Gastrocnemius medialis (tissue), 4 donors: ENCODE data around the gene C11orf21. TPM values are rescaled to one million over a fixed set of nuclear protein-coding genes. Genes with fewer than 3 reads are reported as not detected.

Experiments used
- ATAC-seq, 2 donors: fragments of 150-250 bp; one replicate each; pipeline ENCODE4 v1.9.1; 2016
- DNase-seq, 2 donors: peaks; one replicate each; pipeline ENCODE4 v3.0.0-alpha.2; 2019
- H3K27ac ChIP-seq, 4 donors: fragments of 200-600 bp; sonication (generic); 1 replicate in 1 of 4; 2 replicates in 3 of 4; pipeline ENCODE4 v1.5.1; 2016 to 2018; ENCODE audit warnings: mild to moderate bottlenecking in 2 of 4, moderate library complexity in 1 of 4
- H3K27me3 ChIP-seq, 3 donors: fragments of 200-600 bp; sonication (generic) in 2 of 3; 1 replicate in 1 of 3; 2 replicates in 2 of 3; pipeline versions ENCODE4 v1.5.1 to v1.6.0; 2016 to 2019; ENCODE audit warnings: mild to moderate bottlenecking in 1 of 3, moderate library complexity in 1 of 3
- H3K36me3 ChIP-seq, 2 donors: fragments of 200-600 bp; sonication (generic) in 1 of 2; one replicate each; pipeline ENCODE4 v1.5.1; 2017 to 2018
- H3K4me1 ChIP-seq, 2 donors: fragments of 200-600 bp; sonication (generic) in 1 of 2; one replicate each; pipeline ENCODE4 v1.5.1; 2016 to 2017; ENCODE audit warnings: mild to moderate bottlenecking in 2 of 2
- H3K4me3 ChIP-seq, 4 donors: fragments of 200-600 bp; sonication (generic) in 3 of 4; 1 replicate in 1 of 4; 2 replicates in 3 of 4; pipeline ENCODE4 v1.5.1; 2016 to 2019; ENCODE audit warnings: mild to moderate bottlenecking in 2 of 4
- H3K9me3 ChIP-seq, 3 donors: fragments of 200-600 bp; sonication (generic) in 2 of 3; 1 replicate in 1 of 3; 2 replicates in 2 of 3; pipeline ENCODE4 v1.5.1; 2016 to 2019
- POLR2A ChIP-seq, 2 donors: fragments of 450-650 bp; IDR thresholded peaks; one replicate each; pipeline ENCODE4 v1.6.1; 2017; ENCODE audit warnings: antibody characterized with exemption in 2 of 2, mild to moderate bottlenecking in 2 of 2, moderate library complexity in 2 of 2
- in situ Hi-C, 4 donors: fragments of 200-750 bp; cut with MboI; loops; one replicate each; pipeline versions ENCODE4 v1.15.0 to v1.8.0; 2017; ENCODE audit warnings: low sequenced_read_pairs in 4 of 4
- intact Hi-C: fragments of 100-400 bp; cut with DNase I; formaldehyde crosslinking; loops from one replicate; pipeline ENCODE4 v1.15.1; 2023; ENCODE audit warnings: low total_unique reads
- total RNA-seq, 4 donors: library from RNA; depleted of rRNA; stranded (reverse); fragments of >200 nt; gene quantifications; one replicate each; pipeline versions ENCODE4 v1.1.0 to v1.2.3, GENCODE V29; 2016
- TF ChIP-seq, protein P1 (sequence below), 5 experiments: fragments of 450-650 bp in 3 of 5; fragments of 200-600 bp in 2 of 5; sonication (generic) in 2 of 5; IDR thresholded peaks in 4 of 5; conservative IDR thresholded peaks in 1 of 5; 1 replicate in 4 of 5; 2 replicates in 1 of 5; pipeline ENCODE4 v1.5.1; 2016 to 2019; ENCODE audit warnings: antibody characterized with exemption in 5 of 5, mild to moderate bottlenecking in 3 of 5, moderate library complexity in 3 of 5

The C11orf21 gene
- total RNA-seq, 4 donors from 2014 or later = 0.10 TPM; not detected in 3

DNA sequence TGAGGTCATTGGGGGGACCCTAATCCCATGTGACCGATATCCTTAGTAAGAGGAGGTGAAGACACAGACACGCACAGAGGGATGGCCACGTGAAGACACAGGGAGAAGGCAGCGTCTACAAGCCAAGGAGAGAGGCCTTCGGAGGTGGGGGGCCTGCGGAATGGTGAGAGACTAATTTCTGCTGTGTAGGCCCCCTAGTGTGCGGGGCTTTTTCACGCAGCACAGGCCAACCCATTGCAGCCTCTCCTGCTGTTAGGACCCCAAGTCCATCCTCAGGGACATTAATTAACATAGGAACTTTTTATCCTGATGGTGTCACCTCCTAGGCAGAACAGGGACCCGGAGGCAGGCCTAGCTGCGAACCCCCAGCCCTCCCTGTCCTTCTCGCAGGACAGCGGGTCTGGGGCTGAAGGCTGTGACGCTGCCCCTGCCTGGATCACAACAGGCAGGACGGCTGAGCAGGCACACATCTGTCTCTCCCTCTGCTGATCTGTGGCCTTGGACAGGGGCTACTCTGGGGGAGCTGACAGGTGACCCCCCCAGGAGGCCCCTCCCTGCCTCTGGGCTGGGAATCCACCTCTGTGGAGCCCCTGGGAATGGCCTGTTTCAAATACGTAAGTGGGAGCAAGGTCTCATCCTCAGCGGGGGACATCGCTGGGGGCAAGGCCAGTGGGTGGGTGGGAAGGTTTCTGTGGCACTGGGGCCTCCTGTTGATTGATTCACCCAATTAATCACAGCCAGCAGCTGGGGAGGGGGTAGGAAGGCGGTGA is 39.2 kb downstream of the C11orf21 start:
- no peak for DNase-seq
- Histone ChIP-seq H3K9me3 (no peaks in the 10 kb centered on the region), H3K4me3 (no peak overlapping the region), H3K36me3 (no peaks in the 10 kb centered on the region), H3K27me3 (peaks cover under 1 to 16% (median 5%) of the 10 kb centered on the region in 3 donors), H3K27ac (no peak overlapping the region), H3K4me1 (no peaks in the 10 kb centered on the region)
- in situ Hi-C loops = no loop called here
- intact Hi-C loops = no loop called here
- TF ChIP-seq POLR2A (IDR thresholded peaks at IDR 0.05) = no peak
- TF ChIP-seq, protein P1, sequence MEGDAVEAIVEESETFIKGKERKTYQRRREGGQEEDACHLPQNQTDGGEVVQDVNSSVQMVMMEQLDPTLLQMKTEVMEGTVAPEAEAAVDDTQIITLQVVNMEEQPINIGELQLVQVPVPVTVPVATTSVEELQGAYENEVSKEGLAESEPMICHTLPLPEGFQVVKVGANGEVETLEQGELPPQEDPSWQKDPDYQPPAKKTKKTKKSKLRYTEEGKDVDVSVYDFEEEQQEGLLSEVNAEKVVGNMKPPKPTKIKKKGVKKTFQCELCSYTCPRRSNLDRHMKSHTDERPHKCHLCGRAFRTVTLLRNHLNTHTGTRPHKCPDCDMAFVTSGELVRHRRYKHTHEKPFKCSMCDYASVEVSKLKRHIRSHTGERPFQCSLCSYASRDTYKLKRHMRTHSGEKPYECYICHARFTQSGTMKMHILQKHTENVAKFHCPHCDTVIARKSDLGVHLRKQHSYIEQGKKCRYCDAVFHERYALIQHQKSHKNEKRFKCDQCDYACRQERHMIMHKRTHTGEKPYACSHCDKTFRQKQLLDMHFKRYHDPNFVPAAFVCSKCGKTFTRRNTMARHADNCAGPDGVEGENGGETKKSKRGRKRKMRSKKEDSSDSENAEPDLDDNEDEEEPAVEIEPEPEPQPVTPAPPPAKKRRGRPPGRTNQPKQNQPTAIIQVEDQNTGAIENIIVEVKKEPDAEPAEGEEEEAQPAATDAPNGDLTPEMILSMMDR (IDR thresholded peaks at IDR 0.05 in 4 of 5, conservative IDR thresholded peaks at IDR 0.05 in 1 of 5) = no peak
- no peak for ATAC-seq

DNA sequence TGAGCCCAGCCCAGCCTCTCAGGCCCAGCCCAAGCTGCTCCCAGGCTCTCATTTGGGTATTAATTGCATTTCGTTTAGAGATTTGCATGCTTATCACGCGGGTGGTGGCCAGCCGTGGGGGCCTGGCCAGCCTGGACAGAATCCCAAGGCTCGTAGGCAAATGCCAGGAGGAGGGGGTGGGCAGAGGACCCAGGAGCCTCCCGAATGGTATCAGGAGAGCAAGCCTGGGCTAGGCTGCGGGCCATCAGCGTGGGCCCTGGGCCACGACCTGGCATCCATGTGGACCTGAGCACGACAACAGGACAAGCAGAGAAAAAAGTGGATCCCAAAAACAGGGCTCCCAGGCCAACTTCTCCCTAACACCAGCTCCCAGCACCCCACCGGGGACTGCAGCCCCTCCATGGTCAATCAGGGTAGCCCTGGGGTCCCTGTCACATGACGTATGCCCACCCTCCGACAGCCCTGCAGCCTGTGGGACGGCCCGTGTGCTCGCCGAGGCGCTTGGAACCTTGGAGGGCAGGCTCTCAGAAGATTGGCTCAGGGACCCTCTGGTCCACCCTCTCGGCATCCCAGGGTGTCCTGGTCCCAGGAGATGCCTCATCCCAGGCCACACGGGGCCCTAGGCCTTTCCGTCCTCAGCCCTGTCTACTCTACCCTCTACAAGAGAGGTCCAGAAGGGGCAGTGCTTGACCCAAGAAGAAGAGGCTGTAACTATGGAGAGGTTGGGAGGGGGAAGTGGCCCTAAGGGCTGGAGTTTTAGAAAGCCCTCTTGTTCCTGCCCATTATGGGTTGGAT is 40.1 kb downstream of the C11orf21 start:
- H3K36me3 ChIP-seq = no peaks in the 10 kb centered on the region
- no peaks in the 10 kb centered on the region for H3K4me1 ChIP-seq
- in situ Hi-C loops = no loop called here
- DNase-seq (no peak), ATAC-seq (no peak)
- peaks cover 0 to 16% (median 3%) of the 10 kb centered on the region in 3 donors for H3K27me3 ChIP-seq
- no peaks in the 10 kb centered on the region for H3K9me3 ChIP-seq
- H3K27ac ChIP-seq = no peak overlapping the region
- no peak overlapping the region for H3K4me3 ChIP-seq
- TF ChIP-seq, protein P1 (IDR thresholded peaks at IDR 0.05 in 4 of 5, conservative IDR thresholded peaks at IDR 0.05 in 1 of 5) = no peak
- no peak for TF ChIP-seq POLR2A (IDR thresholded peaks at IDR 0.05)
- intact Hi-C loops = no loop called here

DNA sequence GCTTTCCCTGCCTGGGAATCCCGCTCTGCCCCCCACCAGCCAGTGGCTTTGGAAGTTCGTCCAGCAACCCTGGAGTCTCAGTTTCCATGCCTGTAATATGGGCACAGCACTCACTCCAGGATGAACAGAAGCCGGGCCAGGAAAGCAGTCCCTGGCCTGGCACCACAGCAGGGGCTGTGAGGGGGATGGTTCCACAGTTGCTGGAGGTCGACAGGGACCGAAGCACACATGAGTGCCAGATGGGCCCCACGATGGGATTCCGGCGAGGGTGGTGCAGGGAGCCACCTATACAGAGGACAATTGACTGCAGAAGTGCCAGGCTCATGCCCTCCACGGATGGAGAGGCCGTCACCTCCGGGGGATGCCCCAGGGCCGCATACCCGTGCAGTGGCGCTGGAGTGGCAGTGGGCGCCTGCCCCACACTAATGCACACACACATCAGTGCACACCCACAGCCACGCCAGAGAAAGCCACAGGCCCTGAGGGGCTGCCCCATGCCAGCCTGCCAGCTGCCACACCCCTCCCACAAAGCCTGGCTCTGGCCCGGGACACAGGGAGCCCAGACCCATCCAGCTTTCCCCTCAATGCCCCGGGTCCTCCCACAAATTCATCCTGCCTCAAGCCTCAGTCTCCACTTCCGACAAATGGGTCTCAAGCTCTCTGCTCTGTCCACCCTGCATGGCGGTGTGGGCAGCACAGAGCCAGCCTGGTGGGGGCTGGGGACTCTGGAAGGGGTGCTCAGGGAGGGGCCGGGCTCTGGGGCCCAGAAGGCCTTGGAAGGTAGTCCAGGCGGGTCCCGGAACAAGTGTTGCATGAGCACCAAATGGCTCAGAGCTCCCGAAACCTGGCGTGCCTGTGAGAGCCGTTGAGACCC is 41.0 kb downstream of the C11orf21 start:
- intact Hi-C loops = no loop called here
- no peak overlapping the region for H3K4me3 ChIP-seq
- in situ Hi-C loops = no loop called here
- H3K9me3 ChIP-seq = no peaks in the 10 kb centered on the region
- TF ChIP-seq POLR2A (IDR thresholded peaks at IDR 0.05) = no peak
- TF ChIP-seq, protein P1 (IDR thresholded peaks at IDR 0.05 in 4 of 5, conservative IDR thresholded peaks at IDR 0.05 in 1 of 5) = no peak
- peaks cover 0 to 16% (median 3%) of the 10 kb centered on the region in 3 donors for H3K27me3 ChIP-seq
- H3K36me3 ChIP-seq = no peaks in the 10 kb centered on the region
- no peaks in the 10 kb centered on the region for H3K4me1 ChIP-seq
- ATAC-seq = no peak
- no peak overlapping the region for H3K27ac ChIP-seq
- no peak for DNase-seq

DNA sequence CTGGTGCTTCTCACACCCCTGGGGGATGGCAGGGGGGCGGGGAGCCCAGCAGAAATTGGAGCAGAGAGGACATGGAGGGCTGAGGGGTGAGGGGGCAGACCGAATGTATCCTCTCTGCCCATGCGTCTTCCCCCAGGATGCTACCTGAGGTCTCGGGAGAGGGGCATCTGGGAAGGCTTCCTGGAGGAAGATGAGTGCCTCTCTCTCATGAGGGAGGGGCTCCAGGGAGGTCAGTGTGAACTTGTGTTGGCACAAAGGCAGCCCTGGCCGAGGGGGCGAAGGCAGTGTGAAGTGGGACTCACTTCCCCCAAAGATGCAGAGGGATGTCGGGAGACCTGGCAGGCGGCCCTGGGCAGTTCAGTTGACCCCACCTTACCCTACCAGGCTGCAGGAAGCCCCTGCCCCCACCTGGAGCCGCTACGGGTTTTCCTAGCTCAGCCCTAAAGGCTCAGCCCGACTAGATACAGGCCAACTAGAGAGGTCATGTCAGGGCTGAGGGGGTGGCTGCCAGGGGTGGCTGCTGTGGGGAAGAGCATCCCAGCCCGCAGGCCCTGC is 41.7 kb downstream of the C11orf21 start:
- Histone ChIP-seq H3K27ac (no peak overlapping the region), H3K4me3 (no peak overlapping the region), H3K27me3 (peaks cover 0 to 16% (median 3%) of the 10 kb centered on the region in 3 donors), H3K36me3 (no peaks in the 10 kb centered on the region), H3K9me3 (no peaks in the 10 kb centered on the region), H3K4me1 (no peaks in the 10 kb centered on the region)
- TF ChIP-seq POLR2A (IDR thresholded peaks at IDR 0.05) = no peak
- TF ChIP-seq, protein P1 (IDR thresholded peaks at IDR 0.05 in 4 of 5, conservative IDR thresholded peaks at IDR 0.05 in 1 of 5) = no peak
- DNase-seq (no peak), ATAC-seq (no peak)
- in situ Hi-C loops (no loop called here), intact Hi-C loops (no loop called here)
